Chondrocyte (in vitro differentiated cells): ENCODE measurements around the gene GALNT2. TPM values are rescaled to one million over a fixed set of nuclear protein-coding genes. Genes with fewer than 3 reads are reported as not detected.

Experiments used
- DNase-seq: peaks from one replicate; pipeline ENCODE4 v3.0.0; 2021; ENCODE audit warnings: mixed read lengths, low spot score
- H3K27ac Mint-ChIP-seq: one replicate; pipeline ENCODE4 v1.8.0; 2021; ENCODE audit warnings: mild to moderate bottlenecking, moderate library complexity, mixed read lengths; ENCODE audit not compliant: unreplicated experiment
- H3K27me3 Mint-ChIP-seq: 2 replicates; pipeline ENCODE4 v1.8.0; 2021; ENCODE audit warnings: low read depth, mixed read lengths
- H3K36me3 Mint-ChIP-seq: 2 replicates; pipeline ENCODE4 v1.8.0; 2021; ENCODE audit warnings: low read depth, mixed read lengths
- H3K4me1 Mint-ChIP-seq: 2 replicates; pipeline ENCODE4 v1.8.0; 2021; ENCODE audit warnings: low read depth, mild to moderate bottlenecking, mixed read lengths
- H3K4me3 Mint-ChIP-seq: one replicate; pipeline ENCODE4 v1.8.0; 2021; ENCODE audit warnings: mild to moderate bottlenecking, moderate library complexity, mixed read lengths; ENCODE audit not compliant: unreplicated experiment
- H3K9me3 Mint-ChIP-seq: 2 replicates; pipeline ENCODE4 v1.8.0; 2021; ENCODE audit warnings: low read depth, mixed read lengths
- CTCF ChIP-seq: fragments of 200-600 bp; sonication (generic); IDR thresholded peaks from 2 replicates; pipeline ENCODE4 v1.5.0; 2021; ENCODE audit warnings: antibody characterized with exemption, mild to moderate bottlenecking, moderate library complexity
- total RNA-seq: library from RNA; stranded (reverse); gene quantifications from 3 replicates; pipeline ENCODE4 v1.2.1, GENCODE V29; 2021

Gene GALNT2
- total RNA-seq, 1 donor from 2014 or later, result 223 TPM

GRCh38 chr1:230189341-230189740 lies 122.3 kb downstream of the GALNT2 start:
- H3K4me3 Mint-ChIP-seq, result no peak overlapping the region
- TF ChIP-seq CTCF, result no peak
- H3K36me3 Mint-ChIP-seq, result peaks cover 11% of the 10 kb centered on the region
- peaks cover 72% of the 10 kb centered on the region for H3K4me1 Mint-ChIP-seq
- H3K27ac Mint-ChIP-seq, result no peak overlapping the region
- H3K9me3 Mint-ChIP-seq, result no peaks in the 10 kb centered on the region
- no peaks in the 10 kb centered on the region for H3K27me3 Mint-ChIP-seq
- DNase-seq, result no peak

GRCh38 chr1:230189824-230190223 lies 122.8 kb downstream of the GALNT2 start:
- DNase-seq, result no peak
- no peak for TF ChIP-seq CTCF
- H3K4me1 Mint-ChIP-seq, result peaks cover 71% of the 10 kb centered on the region
- no peaks in the 10 kb centered on the region for H3K9me3 Mint-ChIP-seq
- H3K27me3 Mint-ChIP-seq, result no peaks in the 10 kb centered on the region
- no peak overlapping the region for H3K27ac Mint-ChIP-seq
- no peak overlapping the region for H3K4me3 Mint-ChIP-seq
- H3K36me3 Mint-ChIP-seq, result peaks cover 7% of the 10 kb centered on the region

- DNase-seq, result no peak
Observed at GRCh38 chr1:230191079-230191804, 124.2 kb downstream of the GALNT2 start.

GRCh38 chr1:230191855-230192254 lies 124.8 kb downstream of the GALNT2 start:
- TF ChIP-seq CTCF, result no peak
- H3K4me3 Mint-ChIP-seq, result no peak overlapping the region
- no peak for DNase-seq
- peak overlapping the region; percentile 0 for H3K27ac Mint-ChIP-seq
- peaks cover 7% of the 10 kb centered on the region for H3K36me3 Mint-ChIP-seq
- no peaks in the 10 kb centered on the region for H3K27me3 Mint-ChIP-seq
- H3K9me3 Mint-ChIP-seq, result no peaks in the 10 kb centered on the region
- H3K4me1 Mint-ChIP-seq, result peaks cover 54% of the 10 kb centered on the region

More at GRCh38 chr1:230191079-230191804, 124.2 kb downstream of the GALNT2 start:
- Mint-ChIP-seq H3K9me3 (no peaks in the 10 kb centered on the region), H3K36me3 (peaks cover 7% of the 10 kb centered on the region), H3K27me3 (no peaks in the 10 kb centered on the region), H3K27ac (peak overlapping the region; percentile 76), H3K4me1 (peaks cover 60% of the 10 kb centered on the region), H3K4me3 (no peak overlapping the region)
- TF ChIP-seq CTCF, result no peak

- H3K4me3 Mint-ChIP-seq, result no peak overlapping the region
- H3K27ac Mint-ChIP-seq, result peak overlapping the region; percentile 18
- TF ChIP-seq CTCF, result no peak
- H3K27me3 Mint-ChIP-seq, result no peaks in the 10 kb centered on the region
- H3K4me1 Mint-ChIP-seq, result peaks cover 51% of the 10 kb centered on the region
- H3K36me3 Mint-ChIP-seq, result peaks cover 5% of the 10 kb centered on the region
- no peaks in the 10 kb centered on the region for H3K9me3 Mint-ChIP-seq
- no peak for DNase-seq
Observed at GRCh38 chr1:230194525-230194924, 127.5 kb downstream of the GALNT2 start.
